DMS153 (cell line): ENCODE data around the gene PCIF1.
A peak's percentile ranks its signal among the peaks of the same experiment; 100 is the strongest.
"Not testable (repeated sequence)": the region's sequence is repeated elsewhere in the genome, so short reads cannot be mapped to it uniquely, and the experiment has no call there.

Source experiments
- DNase-seq: peaks from one replicate; lab custom pipeline; 2025; lab: John Stamatoyannopoulos, UW

The PCIF1 gene

GRCh38 chr20:45934586-45935415 lies at the start of gene PCIF1:
PCIF1 (plus strand) TSS chr20:45934683; CDS start chr20:45939000, 4,317 bp downstream.
- peak; percentile 90 for DNase-seq

DNA sequence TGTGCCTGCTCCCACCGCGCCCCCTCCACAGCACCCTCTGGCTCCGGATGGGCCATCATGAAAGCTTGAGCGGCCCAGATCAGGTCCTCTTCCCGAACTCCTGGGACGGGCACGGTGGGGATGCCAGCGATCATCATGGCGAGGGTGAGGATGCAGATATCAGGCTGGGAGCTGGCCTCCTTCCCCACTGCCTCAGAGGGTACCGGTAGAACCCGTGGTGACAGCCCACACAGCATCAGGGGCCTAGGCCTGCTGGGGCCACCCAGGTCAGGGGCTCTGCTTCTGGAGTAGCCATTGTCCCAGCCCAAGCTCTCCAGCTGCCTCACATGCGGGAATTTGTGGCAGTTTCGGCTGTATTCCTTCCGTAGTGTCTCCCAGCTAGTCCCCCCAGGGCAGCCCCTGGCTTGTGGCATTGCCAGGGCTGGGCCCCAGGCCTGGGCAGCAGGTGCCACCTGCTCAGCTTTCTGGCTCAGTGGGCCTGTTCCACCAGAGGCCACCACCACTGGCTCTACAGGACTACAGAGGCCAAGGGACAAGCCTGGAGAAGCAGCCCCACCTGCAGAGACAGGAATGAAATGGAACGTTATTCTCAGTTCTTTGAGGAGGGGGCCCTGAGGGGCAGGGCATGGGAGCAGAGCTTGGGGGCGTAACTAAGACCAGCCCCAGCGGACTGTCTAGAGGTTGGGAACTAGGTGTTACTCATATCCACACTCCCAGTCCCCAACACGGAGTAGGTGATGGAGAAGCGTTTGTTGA lies 47.7 kb upstream of the PCIF1 start:
- DNase-seq, result no peak

DNA sequence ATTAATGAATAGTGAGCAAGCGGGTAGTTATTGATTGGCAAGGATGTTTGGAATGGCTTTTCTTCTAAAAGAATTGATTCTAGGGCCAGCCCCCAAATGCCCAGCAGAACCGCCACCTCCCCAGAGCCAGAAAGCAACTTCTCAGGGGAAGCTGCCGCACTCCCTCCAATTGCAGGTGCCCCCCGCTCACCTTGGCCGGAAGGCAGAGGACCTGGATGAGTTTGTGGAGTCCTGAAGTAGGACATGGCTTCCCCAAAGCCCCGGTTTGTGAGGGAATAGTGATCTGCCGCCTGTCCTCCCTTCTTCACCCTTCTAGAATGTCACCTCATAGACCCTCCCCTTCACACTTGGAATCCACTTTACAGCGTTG lies 47.2 kb upstream of the PCIF1 start, which contains the start of gene SPATA25:
TSS of gene SPATA25 (minus strand) at position 277 of the 370 bp plus-strand sequence. CDS start at position 245, 32 bp downstream.
- DNase-seq, result no peak

DNA sequence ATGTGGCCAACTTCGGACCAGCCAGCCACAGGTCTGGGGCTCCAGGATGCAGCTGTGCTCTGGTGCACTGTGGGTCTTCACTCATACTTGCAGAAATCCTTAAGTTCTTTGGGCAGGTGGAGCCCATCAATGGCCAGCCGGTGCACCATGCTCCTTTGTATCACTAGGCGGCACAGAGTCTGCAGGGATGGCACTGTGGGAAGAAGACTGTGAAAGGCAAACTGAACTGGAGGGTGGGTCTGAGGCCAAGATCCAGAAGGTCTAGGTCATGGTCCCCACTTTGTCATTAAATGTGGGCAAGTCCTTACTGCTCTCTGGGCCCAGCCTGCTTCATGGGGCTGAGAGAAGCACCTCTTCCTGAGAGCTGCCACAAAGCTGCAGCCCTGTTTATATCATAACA lies 45.8 kb upstream of the PCIF1 start:
- DNase-seq, result no peak

DNA sequence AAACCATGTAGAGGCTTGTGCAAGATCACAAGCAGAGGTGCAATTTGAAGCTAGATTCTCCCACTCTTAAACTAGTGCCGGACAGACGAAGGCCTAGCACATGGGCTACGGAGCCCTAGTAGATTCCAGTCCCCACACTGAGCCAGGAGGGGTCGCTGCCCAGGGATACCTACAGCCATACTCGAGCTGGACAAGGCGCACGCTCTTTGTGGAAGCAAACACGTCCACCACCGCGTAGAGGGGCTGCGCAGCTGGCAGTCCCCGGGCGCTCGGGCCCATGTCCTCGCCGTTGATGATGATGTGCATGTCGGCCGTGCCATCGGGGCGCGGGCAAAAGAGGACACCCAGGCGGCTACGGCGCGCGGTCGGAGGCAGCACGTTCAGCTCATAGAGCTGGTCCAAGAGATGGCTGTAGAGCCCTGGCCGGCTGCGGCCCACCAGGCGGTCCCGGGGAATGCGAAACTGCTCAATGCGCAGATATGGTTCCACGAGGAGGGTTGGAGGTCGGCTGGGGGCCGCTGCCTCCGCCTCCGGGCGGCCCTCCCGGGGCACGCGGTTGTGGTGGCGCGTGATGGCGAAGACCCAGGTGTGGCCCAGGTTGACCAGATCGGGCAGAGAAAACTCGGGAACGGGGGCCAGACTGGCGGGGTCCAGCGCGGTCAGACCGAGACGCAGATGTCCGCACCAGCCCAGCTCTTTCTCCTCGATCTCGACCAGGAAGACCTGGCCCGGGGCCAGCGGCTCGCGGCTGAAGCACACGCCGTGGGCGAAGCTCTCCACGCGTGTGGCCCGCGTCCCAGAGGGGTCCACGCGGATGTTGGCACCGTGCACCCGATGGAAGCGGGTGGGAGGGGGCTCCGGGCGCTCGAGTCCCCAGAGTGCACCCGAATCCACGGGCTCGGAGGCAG lies 44.2 kb upstream of the PCIF1 start:
- peak; percentile 33 for DNase-seq

GRCh38 chr20:45890985-45891983 lies 43.2 kb upstream of the PCIF1 start, which contains the start of the genes CTSA and NEURL2:
CTSA (plus strand) TSS chr20:45891335; CDS start chr20:45891569, 234 bp downstream.
NEURL2 (minus strand) TSS chr20:45891208; CDS start chr20:45890991, 217 bp downstream.
- peak; percentile 53 for DNase-seq

GRCh38 chr20:45892049-45892825 lies 42.2 kb upstream of the PCIF1 start:
- no peak for DNase-seq

- no peak for DNase-seq
Observed at GRCh38 chr20:45892828-45893500, 41.5 kb upstream of the PCIF1 start.

DNA sequence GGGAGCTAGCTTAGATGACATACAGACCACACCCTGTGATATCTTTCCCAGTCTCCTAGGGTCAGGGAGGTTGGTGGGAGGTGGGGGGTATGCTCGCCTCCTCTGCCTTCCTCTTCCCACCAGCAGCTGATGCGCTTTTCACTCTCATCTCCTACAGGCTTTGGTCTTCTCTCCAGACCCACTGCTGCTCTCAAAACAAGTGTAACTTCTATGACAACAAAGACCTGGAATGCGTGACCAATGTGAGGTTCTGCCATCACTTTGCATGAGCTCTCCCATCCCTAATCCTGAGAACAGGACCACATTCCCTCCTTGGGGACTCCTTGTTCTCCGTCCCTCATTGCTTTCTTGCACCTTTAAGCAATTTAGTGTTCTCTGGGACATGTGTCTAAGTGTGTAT lies 40.7 kb upstream of the PCIF1 start:
- no peak for DNase-seq

DNA sequence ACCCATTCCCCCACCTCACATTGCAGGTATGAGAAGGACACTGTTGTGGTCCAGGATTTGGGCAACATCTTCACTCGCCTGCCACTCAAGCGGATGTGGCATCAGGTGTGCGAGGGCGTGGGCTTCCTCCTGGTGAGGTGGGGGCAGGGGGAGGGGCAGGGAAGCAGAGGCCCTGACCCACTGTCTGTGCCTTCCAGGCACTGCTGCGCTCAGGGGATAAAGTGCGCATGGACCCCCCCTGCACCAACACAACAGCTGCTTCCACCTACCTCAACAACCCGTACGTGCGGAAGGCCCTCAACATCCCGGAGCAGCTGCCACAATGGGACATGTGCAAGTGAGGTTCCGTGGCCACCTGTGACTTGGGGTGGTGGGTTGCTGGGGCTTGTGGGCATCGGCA lies 39.7 kb upstream of the PCIF1 start:
- DNase-seq, result no peak

- no peak for DNase-seq
Observed at GRCh38 chr20:45896641-45897161, 37.8 kb upstream of the PCIF1 start.

DNA sequence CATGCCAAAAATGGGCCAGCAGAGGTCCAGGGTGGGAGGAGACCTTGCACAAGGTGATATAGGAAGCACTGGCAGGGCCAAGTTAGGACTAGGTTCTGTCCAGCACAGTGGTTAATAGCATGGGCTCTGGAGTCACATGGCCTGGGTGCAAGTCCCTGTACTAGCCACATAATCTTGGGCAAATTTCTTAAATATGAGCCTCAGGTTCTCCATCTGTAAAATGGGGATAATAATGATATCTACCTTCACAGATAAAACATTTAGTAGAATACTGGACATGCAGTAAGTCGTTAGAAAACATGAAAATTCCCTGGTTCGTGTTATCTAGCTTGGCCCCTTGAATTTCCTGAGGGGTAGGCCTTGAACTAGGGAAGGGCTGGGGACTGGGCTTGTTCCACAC lies 37.2 kb upstream of the PCIF1 start:
- DNase-seq, result no peak

GRCh38 chr20:45897692-45898091 lies 36.8 kb upstream of the PCIF1 start:
- no peak for DNase-seq

DNA sequence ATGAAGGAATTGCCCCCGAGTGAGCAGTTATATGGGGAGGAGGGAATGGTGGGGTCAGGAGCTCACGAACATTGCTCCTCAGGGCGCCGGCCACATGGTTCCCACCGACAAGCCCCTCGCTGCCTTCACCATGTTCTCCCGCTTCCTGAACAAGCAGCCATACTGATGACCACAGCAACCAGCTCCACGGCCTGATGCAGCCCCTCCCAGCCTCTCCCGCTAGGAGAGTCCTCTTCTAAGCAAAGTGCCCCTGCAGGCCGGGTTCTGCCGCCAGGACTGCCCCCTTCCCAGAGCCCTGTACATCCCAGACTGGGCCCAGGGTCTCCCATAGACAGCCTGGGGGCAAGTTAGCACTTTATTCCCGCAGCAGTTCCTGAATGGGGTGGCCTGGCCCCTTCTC lies 36.2 kb upstream of the PCIF1 start:
- no peak for DNase-seq

DNA sequence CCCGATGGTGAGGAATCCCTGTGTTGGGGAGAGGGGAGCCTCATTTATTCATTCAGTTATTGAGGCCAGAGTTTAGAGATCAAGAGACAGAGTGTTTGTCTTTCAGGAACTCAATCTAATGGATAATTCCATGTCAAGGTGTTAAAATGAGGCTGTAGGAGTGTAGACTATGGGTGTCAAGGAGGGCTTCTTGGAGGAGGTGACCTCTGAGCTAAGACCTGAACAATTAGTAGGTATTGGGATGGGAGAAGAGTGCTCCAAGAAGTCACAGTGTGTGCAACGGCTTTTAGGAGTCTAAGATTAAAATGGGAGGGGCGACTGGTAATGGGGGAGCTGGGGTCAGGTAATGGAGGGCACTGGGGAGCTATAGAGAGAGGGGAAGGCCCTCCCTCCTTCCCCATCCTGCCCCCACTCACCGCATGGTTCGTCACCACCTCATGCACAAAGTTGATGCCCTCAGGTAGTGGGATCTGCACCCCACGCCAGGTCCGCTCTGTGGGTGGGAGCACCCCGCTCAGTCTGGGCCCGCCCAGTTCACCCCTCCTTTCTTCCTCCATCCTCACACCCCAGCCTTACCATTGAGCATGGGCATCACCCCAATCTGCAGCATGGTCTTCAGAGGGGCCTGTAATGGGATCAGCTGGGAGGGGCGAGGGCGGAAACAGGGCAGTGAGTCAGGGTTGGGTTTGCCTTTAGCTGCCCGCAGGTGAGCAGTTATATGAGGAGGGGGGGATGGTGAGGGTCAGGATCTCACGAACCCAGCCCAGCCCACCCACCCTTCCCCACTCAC lies 35.2 kb upstream of the PCIF1 start:
- no peak for DNase-seq

DNA sequence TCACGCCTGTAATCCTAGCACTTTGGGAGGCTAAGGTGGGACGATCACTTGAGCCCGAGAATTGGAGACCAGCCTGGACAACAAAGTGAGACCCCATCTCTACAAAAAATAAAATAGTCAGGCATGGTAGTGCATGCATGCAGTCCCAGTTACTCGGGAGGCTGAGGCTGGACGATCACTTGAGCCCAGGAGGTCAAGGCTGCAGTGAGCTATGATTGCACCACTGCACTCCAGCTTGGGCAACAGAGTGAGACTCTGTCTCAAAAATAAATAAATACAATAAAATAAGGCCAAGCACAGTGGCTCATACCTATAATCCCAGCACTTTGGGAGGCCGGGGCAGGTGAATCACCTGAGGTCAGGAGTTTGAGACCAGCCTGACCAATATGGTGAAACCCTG lies 33.2 kb upstream of the PCIF1 start:
- not testable (repeated sequence) for DNase-seq

DNA sequence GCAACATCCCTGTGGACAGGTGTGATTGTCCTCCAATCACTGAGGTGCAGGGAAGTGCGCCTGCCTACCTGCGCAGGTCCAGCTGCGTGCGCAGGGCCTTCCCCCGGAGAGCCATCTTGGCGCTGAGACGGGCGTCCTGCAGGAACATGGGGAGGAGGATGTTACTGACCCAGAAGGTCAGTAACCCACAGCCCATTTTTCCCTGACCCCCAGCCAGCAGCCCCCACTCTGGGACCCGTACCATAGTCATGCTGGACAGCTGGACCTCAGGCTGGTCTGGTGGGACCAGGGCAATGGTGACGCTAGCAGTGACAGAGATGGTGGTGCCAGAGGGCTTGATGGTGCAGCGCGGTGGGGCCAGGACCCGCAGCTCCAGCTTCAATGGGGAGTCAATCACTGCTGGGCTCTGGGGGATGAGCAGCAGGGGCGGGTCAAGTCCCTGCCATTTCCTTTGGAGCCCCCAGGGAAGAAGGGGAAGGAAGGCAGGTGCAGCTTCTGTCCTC lies 32.2 kb upstream of the PCIF1 start:
- DNase-seq, result no peak
